ENCODE results near the gene GABRG3.

GABRG3 gene

GRCh38 chr15:27509014-27509413, 538.0 kb downstream of the GABRG3 start:
- Histone ChIP-seq H3K79me2 (ENCODE audit: insufficient read depth, low read depth) (no peaks in the 10 kb centered on the region), H3K27ac (no peak overlapping the region), H2AFZ (ENCODE audit: low read depth) (no peak overlapping the region), H3K36me3 (ENCODE audit: insufficient read depth) (no peaks in the 10 kb centered on the region), H3K4me3 (IDR thresholded peaks at IDR 0.05; ENCODE audit: insufficient read depth, low read depth, low read length) (no peak overlapping the region), H4K20me1 (ENCODE audit: insufficient read depth) (no peaks in the 10 kb centered on the region), H3K4me1 (ENCODE audit: low read depth, poor library complexity, severe bottlenecking) (no peaks in the 10 kb centered on the region), H3K27me3 (ENCODE audit: insufficient read depth, low read depth) (no peaks in the 10 kb centered on the region), H3K4me2 (no peak overlapping the region), H3K9ac (no peak overlapping the region)
- TF ChIP-seq CTCF (conservative IDR thresholded peaks at IDR 0.05; ENCODE audit: low read depth, low read length), result no peak

- Histone ChIP-seq H3K4me3 (IDR thresholded peaks at IDR 0.05; ENCODE audit: insufficient read depth, low read depth, low read length) (no peak overlapping the region), H3K27ac (no peak overlapping the region), H3K27me3 (ENCODE audit: insufficient read depth, low read depth) (no peaks in the 10 kb centered on the region), H3K9ac (no peak overlapping the region), H3K36me3 (ENCODE audit: insufficient read depth) (no peaks in the 10 kb centered on the region), H3K79me2 (ENCODE audit: insufficient read depth, low read depth) (no peaks in the 10 kb centered on the region), H3K4me1 (ENCODE audit: low read depth, poor library complexity, severe bottlenecking) (no peaks in the 10 kb centered on the region), H4K20me1 (ENCODE audit: insufficient read depth) (no peaks in the 10 kb centered on the region), H2AFZ (ENCODE audit: low read depth) (no peak overlapping the region), H3K4me2 (no peak overlapping the region)
- TF ChIP-seq CTCF (conservative IDR thresholded peaks at IDR 0.05; ENCODE audit: low read depth, low read length), result no peak
Measured at GRCh38 chr15:27512281-27513001, 541.5 kb downstream of the GABRG3 start.

GRCh38 chr15:27514526-27514925, 543.5 kb downstream of the GABRG3 start:
- Histone ChIP-seq H4K20me1 (ENCODE audit: insufficient read depth) (no peaks in the 10 kb centered on the region), H3K4me3 (IDR thresholded peaks at IDR 0.05; ENCODE audit: insufficient read depth, low read depth, low read length) (no peak overlapping the region), H3K36me3 (ENCODE audit: insufficient read depth) (no peaks in the 10 kb centered on the region), H3K9ac (no peak overlapping the region), H2AFZ (ENCODE audit: low read depth) (no peak overlapping the region), H3K79me2 (ENCODE audit: insufficient read depth, low read depth) (no peaks in the 10 kb centered on the region), H3K4me1 (ENCODE audit: low read depth, poor library complexity, severe bottlenecking) (no peaks in the 10 kb centered on the region), H3K4me2 (no peak overlapping the region), H3K27ac (no peak overlapping the region), H3K27me3 (ENCODE audit: insufficient read depth, low read depth) (no peaks in the 10 kb centered on the region)
- TF ChIP-seq CTCF (conservative IDR thresholded peaks at IDR 0.05; ENCODE audit: low read depth, low read length), result no peak

GRCh38 chr15:27527490-27528067, 556.6 kb downstream of the GABRG3 start:
- TF ChIP-seq CTCF (conservative IDR thresholded peaks at IDR 0.05; ENCODE audit: low read depth, low read length), result no peak
- Histone ChIP-seq H3K9ac (no peak overlapping the region), H3K79me2 (ENCODE audit: insufficient read depth, low read depth) (no peaks in the 10 kb centered on the region), H3K36me3 (ENCODE audit: insufficient read depth) (no peaks in the 10 kb centered on the region), H2AFZ (ENCODE audit: low read depth) (no peak overlapping the region), H3K4me1 (ENCODE audit: low read depth, poor library complexity, severe bottlenecking) (no peaks in the 10 kb centered on the region), H3K4me3 (IDR thresholded peaks at IDR 0.05; ENCODE audit: insufficient read depth, low read depth, low read length) (no peak overlapping the region), H4K20me1 (ENCODE audit: insufficient read depth) (no peaks in the 10 kb centered on the region), H3K27ac (no peak overlapping the region), H3K4me2 (no peak overlapping the region), H3K27me3 (ENCODE audit: insufficient read depth, low read depth) (no peaks in the 10 kb centered on the region)

All from KMS-11 (cell line).